ENCODE data around the gene TTC31. TPM values are rescaled to one million over a fixed set of nuclear protein-coding genes. Genes with fewer than 3 reads are reported as not detected.

The TTC31 gene
- total RNA-seq, 6 donors from 2014 or later, result 18.2 to 127 (median 27.3) TPM

- H3K27ac ChIP-seq, result no peak overlapping the region
- no peaks in the 10 kb centered on the region for H3K27me3 ChIP-seq
- H3K4me3 ChIP-seq, result no peak overlapping the region
- H3K4me1 ChIP-seq, result no peaks in the 10 kb centered on the region
- TF ChIP-seq CTCF (IDR thresholded peaks at IDR 0.05), result no peak
- DNase-seq (no peak), ATAC-seq (ENCODE audit: low FRiP score in 2 of 2) (peak in 1 of 2 donors; percentile 12)
- peaks cover 30 to 85% (median 56%) of the 10 kb centered on the region in 4 donors for H3K36me3 ChIP-seq
- H3K9me3 ChIP-seq, result no peaks in the 10 kb centered on the region
- 92 to 93% methylated on average over 2 to 9 of the region's 9 CpGs for WGBS, 2 donors
Measured at GRCh38 chr2:74489906-74490305, 7.0 kb downstream of the TTC31 start.

- no peak for ATAC-seq (ENCODE audit: low FRiP score in 2 of 2)
Measured at GRCh38 chr2:74491648-74492544, 9.0 kb downstream of the TTC31 start.

GRCh38 chr2:74493546-74493945 is 10.7 kb downstream of the TTC31 start:
- Histone ChIP-seq H3K4me3 (no peak overlapping the region), H3K36me3 (peaks cover 30 to 55% (median 44%) of the 10 kb centered on the region in 4 donors), H3K27ac (no peak overlapping the region), H3K4me1 (peaks cover 10 to 15% (median 12%) of the 10 kb centered on the region in 4 donors), H3K27me3 (peaks cover 0 to 11% (median 0%) of the 10 kb centered on the region in 4 donors), H3K9me3 (no peaks in the 10 kb centered on the region)
- no peak for TF ChIP-seq POLR2A (IDR thresholded peaks at IDR 0.05)
- no peak for TF ChIP-seq EP300 (IDR thresholded peaks at IDR 0.05)
- no peak for TF ChIP-seq POLR2AphosphoS5 (IDR thresholded peaks at IDR 0.05)
- TF ChIP-seq CTCF (IDR thresholded peaks at IDR 0.05), result no peak
- 95 to 100% methylated on average over 3 of the region's 3 CpGs for WGBS, 2 donors
- no peak for DNase-seq
- no peak for ATAC-seq (ENCODE audit: low FRiP score in 2 of 2)

More at GRCh38 chr2:74491648-74492544, 9.0 kb downstream of the TTC31 start:
- no peak for TF ChIP-seq POLR2AphosphoS5 (IDR thresholded peaks at IDR 0.05)
- TF ChIP-seq POLR2A (IDR thresholded peaks at IDR 0.05), result no peak
- TF ChIP-seq EP300 (IDR thresholded peaks at IDR 0.05), result no peak
- TF ChIP-seq CTCF (IDR thresholded peaks at IDR 0.05), result no peak
- H3K27ac ChIP-seq, result no peak overlapping the region
- no peaks in the 10 kb centered on the region for H3K4me1 ChIP-seq
- WGBS, 2 donors, result 97 to 98% methylated on average over 11 to 12 of the region's 12 CpGs
- H3K9me3 ChIP-seq, result no peaks in the 10 kb centered on the region
- DNase-seq, result peak in 1 of 2 donors; percentile 64
- H3K27me3 ChIP-seq, result no peaks in the 10 kb centered on the region
- H3K4me3 ChIP-seq, result no peak overlapping the region
- peaks cover 30 to 67% (median 47%) of the 10 kb centered on the region in 4 donors for H3K36me3 ChIP-seq

DNA sequence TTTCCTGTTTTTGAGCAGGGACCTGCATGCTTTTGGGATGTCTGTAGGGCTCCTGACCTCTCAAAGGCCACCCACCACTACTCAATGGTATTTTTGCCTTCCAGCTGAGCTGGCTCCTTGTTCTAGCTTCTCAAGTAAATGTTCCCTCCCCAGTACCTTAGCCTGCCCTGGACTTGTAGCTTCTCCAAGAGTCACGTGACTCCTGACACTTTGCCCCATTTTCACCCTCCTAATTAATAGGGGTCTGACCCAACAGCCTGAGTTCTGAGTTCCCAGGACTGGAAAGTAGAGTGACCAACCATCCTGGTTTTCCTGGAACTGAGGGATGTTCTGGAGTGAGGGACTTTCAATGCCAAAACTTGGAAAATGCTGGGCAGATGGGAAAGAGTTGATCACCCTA is 12.6 kb downstream of the TTC31 start:
- DNase-seq (no peak), ATAC-seq (ENCODE audit: low FRiP score in 2 of 2) (no peak)
- Histone ChIP-seq H3K27ac (no peak overlapping the region), H3K36me3 (peaks cover 29 to 40% (median 36%) of the 10 kb centered on the region in 4 donors), H3K9me3 (no peaks in the 10 kb centered on the region), H3K4me1 (peaks cover 23 to 30% (median 24%) of the 10 kb centered on the region in 4 donors), H3K4me3 (no peak overlapping the region), H3K27me3 (peaks cover 0 to 29% (median 4%) of the 10 kb centered on the region in 4 donors)
- WGBS, 2 donors, result 85 to 92% methylated on average over 1 of the region's 1 CpG
- no peak for TF ChIP-seq POLR2A (IDR thresholded peaks at IDR 0.05)
- no peak for TF ChIP-seq CTCF (IDR thresholded peaks at IDR 0.05)
- TF ChIP-seq POLR2AphosphoS5 (IDR thresholded peaks at IDR 0.05), result no peak
- no peak for TF ChIP-seq EP300 (IDR thresholded peaks at IDR 0.05)
